ENCODE measurements around the gene RALBP1. TPM values are rescaled to one million over a fixed set of nuclear protein-coding genes. Genes with fewer than 3 reads are reported as not detected.
"Not testable (repeated sequence)": the region's sequence is repeated elsewhere in the genome, so short reads cannot be mapped to it uniquely, and the experiment has no call there.

The RALBP1 gene
- total RNA-seq, 1 experiment from 2014 or later = 66.2 TPM

DNA sequence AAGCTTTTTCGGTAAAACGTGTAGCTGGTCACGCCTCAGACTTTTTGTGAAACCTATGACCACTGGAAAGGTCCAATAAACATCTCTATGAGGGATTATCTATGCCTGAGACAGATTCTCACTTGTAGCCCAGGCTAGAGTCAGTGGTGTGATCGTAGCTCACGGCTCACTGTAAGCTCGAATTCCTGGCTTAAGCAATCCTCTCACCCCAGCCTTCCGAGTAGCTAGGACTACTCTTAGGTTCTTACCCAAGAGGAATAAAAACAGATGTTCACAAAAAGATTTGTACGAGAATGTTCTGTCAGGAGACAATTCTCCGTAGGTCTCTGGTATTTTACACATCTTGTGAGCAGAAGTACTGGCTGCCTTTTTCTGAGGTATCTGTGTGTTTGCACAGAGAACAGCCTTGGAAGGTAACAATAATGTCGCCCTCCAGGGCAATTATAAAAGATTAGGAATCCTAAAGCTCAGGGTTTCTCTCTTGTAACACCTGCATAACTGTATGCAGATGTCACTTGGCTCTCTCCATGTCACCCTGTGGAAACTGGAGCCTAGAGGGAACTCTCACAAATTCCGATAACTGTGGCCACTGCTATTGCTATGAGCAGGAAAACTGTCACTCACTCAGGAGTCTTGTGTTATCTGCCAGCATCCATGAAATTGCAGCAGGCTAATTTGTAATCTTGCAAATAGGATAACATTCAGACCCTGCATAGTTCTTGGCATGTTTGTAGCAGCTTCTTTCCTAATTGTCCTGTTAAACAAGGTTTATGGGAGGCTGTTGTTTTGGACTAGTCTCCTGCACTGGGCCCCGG is 25.5 kb upstream of the RALBP1 start:
- Histone ChIP-seq H3K4me2 (ENCODE audit: low read length) (no peak overlapping the region), H3K36me3 (ENCODE audit: control insufficient read depth in 1 of 2, insufficient read depth in 2 of 2, low read length in 2 of 2) (no peaks in the 10 kb centered on the region), H2AFZ (ENCODE audit: low read depth, low read length, poor library complexity, severe bottlenecking) (no peak overlapping the region), H3K4me3 (replicated peaks in 1 of 2; ENCODE audit: low read depth in 1 of 2, low read length in 2 of 2) (no peak overlapping the region), H3K4me1 (ENCODE audit: control insufficient read depth in 1 of 2, insufficient read depth in 2 of 2, low read length in 2 of 2) (no peaks in the 10 kb centered on the region), H3K27me3 (ENCODE audit: insufficient read depth, low read length) (no peaks in the 10 kb centered on the region), H3K9ac (ENCODE audit: low read length) (no peak overlapping the region), H3K9me3 (ENCODE audit: control insufficient read depth in 1 of 2, insufficient read depth in 1 of 2, low read depth in 1 of 2, low read length in 2 of 2) (peaks cover 0 to 8% of the 10 kb centered on the region in 2 experiments; a peak in 2 of 4 replicates), H3K9me2 (ENCODE audit: insufficient read depth) (no peaks in the 10 kb centered on the region), H4K20me1 (ENCODE audit: insufficient read depth) (no peaks in the 10 kb centered on the region), H3K79me2 (ENCODE audit: insufficient read depth, low read length) (no peaks in the 10 kb centered on the region), H3K27ac (ENCODE audit: low read depth, low read length) (no peak overlapping the region)
- ATAC-seq = no peak
- ChIA-PET POLR2A (no interaction called here), RAD21 (ENCODE audit: low non-redundant PET in 1 of 2, low total read pairs in 2 of 2, uncharacterized antibody in 2 of 2, unreplicated experiment in 2 of 2) (no interaction called here), CTCF (no interaction called here)
- intact Hi-C loops (cut with micrococcal nuclease) = no loop called here
- TF ChIP-seq CEBPB (IDR thresholded peaks at IDR 0.05; ENCODE audit: low read depth) = no peak
- TF ChIP-seq POLR2A (IDR thresholded peaks at IDR 0.05; ENCODE audit: borderline replicate concordance, extremely low read depth, insufficient read depth, insufficient read length) = no peak
- BruUV-seq (replicated peaks) = no TSS peak
- DNase-seq (ENCODE audit: low read depth, low spot score) = no peak

DNA sequence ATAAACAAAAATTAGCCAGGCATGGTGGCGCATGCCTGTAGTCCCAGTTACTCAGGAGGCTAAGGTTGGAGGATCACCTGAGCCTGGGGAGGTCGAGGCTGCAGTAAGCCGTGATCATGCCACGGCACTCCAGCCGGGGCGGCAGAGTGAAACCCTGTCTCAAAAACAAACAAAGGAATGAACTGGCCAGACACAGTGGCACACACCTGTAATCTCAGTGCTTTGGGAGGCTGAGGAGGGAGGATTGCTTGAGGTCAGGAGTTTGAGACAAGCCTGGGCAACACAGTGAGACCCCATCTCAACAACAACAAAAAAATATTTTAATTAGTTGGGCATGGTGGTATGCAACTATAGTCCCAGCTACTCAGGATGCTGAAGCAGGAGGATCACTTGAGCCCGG is 24.4 kb upstream of the RALBP1 start:
- RAD21 ChIA-PET (ENCODE audit: low non-redundant PET in 1 of 2, low total read pairs in 2 of 2, uncharacterized antibody in 2 of 2, unreplicated experiment in 2 of 2); ATAC-seq; H3K9me3 ChIP-seq (ENCODE audit: control insufficient read depth in 1 of 2, insufficient read depth in 1 of 2, low read depth in 1 of 2, low read length in 2 of 2); DNase-seq (ENCODE audit: low read depth, low spot score); H4K20me1 ChIP-seq (ENCODE audit: insufficient read depth); H3K27me3 ChIP-seq (ENCODE audit: insufficient read depth, low read length); H3K4me2 ChIP-seq (ENCODE audit: low read length); H3K27ac ChIP-seq (ENCODE audit: low read depth, low read length); H3K79me2 ChIP-seq (ENCODE audit: insufficient read depth, low read length); H3K9ac ChIP-seq (ENCODE audit: low read length); POLR2A ChIA-PET; H3K4me1 ChIP-seq (ENCODE audit: control insufficient read depth in 1 of 2, insufficient read depth in 2 of 2, low read length in 2 of 2); H3K4me3 ChIP-seq (replicated peaks in 1 of 2; ENCODE audit: low read depth in 1 of 2, low read length in 2 of 2); BruUV-seq (replicated peaks); CTCF ChIA-PET; H3K9me2 ChIP-seq (ENCODE audit: insufficient read depth); H2AFZ ChIP-seq (ENCODE audit: low read depth, low read length, poor library complexity, severe bottlenecking); H3K36me3 ChIP-seq (ENCODE audit: control insufficient read depth in 1 of 2, insufficient read depth in 2 of 2, low read length in 2 of 2); intact Hi-C loops (cut with micrococcal nuclease): not testable (repeated sequence)

DNA sequence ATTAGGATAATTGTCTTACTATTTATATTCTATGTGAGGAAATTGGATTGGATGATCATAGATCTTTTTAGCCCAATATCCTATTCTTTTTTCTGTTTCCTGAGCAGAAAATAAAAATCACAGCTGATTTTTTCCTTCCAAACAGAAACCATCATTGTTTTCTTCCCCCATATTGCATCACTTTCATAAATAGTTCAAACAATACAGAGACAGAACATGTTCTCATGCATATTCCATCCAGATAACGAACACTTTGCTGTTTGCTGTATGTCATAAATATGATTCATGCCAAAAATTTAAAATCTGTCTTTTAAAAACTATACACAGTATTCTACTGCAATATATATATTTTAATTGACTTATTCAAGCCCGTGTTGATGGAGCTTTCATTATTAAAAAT is 22.0 kb upstream of the RALBP1 start:
- no peak overlapping the region for H3K9ac ChIP-seq (ENCODE audit: low read length)
- H3K4me3 ChIP-seq (replicated peaks in 1 of 2; ENCODE audit: low read depth in 1 of 2, low read length in 2 of 2) = no peak overlapping the region
- H3K27ac ChIP-seq (ENCODE audit: low read depth, low read length) = no peak overlapping the region
- H3K27me3 ChIP-seq (ENCODE audit: insufficient read depth, low read length) = no peaks in the 10 kb centered on the region
- H3K9me3 ChIP-seq (ENCODE audit: control insufficient read depth in 1 of 2, insufficient read depth in 1 of 2, low read depth in 1 of 2, low read length in 2 of 2) = no peaks in the 10 kb centered on the region; a peak in 1 of 4 replicates
- intact Hi-C loops (cut with micrococcal nuclease) = no loop called here
- H3K4me1 ChIP-seq (ENCODE audit: control insufficient read depth in 1 of 2, insufficient read depth in 2 of 2, low read length in 2 of 2) = no peaks in the 10 kb centered on the region
- ATAC-seq = no peak
- CTCF ChIA-PET = no interaction called here
- no peak for DNase-seq (ENCODE audit: low read depth, low spot score)
- H4K20me1 ChIP-seq (ENCODE audit: insufficient read depth) = no peaks in the 10 kb centered on the region
- TF ChIP-seq ELF1 (IDR thresholded peaks at IDR 0.05; ENCODE audit: borderline replicate concordance, low read depth) (no peak), JUND (IDR thresholded peaks at IDR 0.05) (no peak), EZH2phosphoT487 (IDR thresholded peaks at IDR 0.05; ENCODE audit: borderline replicate concordance) (no peak), EGR1 (IDR thresholded peaks at IDR 0.05; ENCODE audit: low read depth) (no peak), RAD21 (IDR thresholded peaks at IDR 0.05; ENCODE audit: low read depth) (no peak), ZFX (IDR thresholded peaks at IDR 0.05) (no peak), POLR2A (IDR thresholded peaks at IDR 0.05; ENCODE audit: borderline replicate concordance, extremely low read depth, insufficient read depth, insufficient read length) (no peak)
- RAD21 ChIA-PET (ENCODE audit: low non-redundant PET in 1 of 2, low total read pairs in 2 of 2, uncharacterized antibody in 2 of 2, unreplicated experiment in 2 of 2) = no interaction called here
- H3K36me3 ChIP-seq (ENCODE audit: control insufficient read depth in 1 of 2, insufficient read depth in 2 of 2, low read length in 2 of 2) = no peaks in the 10 kb centered on the region
- no peak overlapping the region for H2AFZ ChIP-seq (ENCODE audit: low read depth, low read length, poor library complexity, severe bottlenecking)
- POLR2A ChIA-PET = no interaction called here
- no peaks in the 10 kb centered on the region for H3K79me2 ChIP-seq (ENCODE audit: insufficient read depth, low read length)
- H3K9me2 ChIP-seq (ENCODE audit: insufficient read depth) = no peaks in the 10 kb centered on the region
- no peak overlapping the region for H3K4me2 ChIP-seq (ENCODE audit: low read length)
- no TSS peak for BruUV-seq (replicated peaks)
